Retinal pigment epithelial cell (primary cell): Measurements from ENCODE around the gene NTSR1.

Experiments used
- DNase-seq: peaks from one replicate; pipeline ENCODE4 v3.0.0-alpha.2; 2010; ENCODE audit warnings: low read depth
- H3K4me3 ChIP-seq: 2 replicates; pipeline ENCODE4 v1.5.1; 2011; ENCODE audit warnings: mild to moderate bottlenecking, low read length, control low read depth, moderate library complexity
- TF ChIP-seq, protein P1 (sequence below): conservative IDR thresholded peaks from 2 replicates; pipeline ENCODE4 v1.5.1; 2011; ENCODE audit warnings: low read depth, low read length, control low read depth, inconsistent platforms

Gene NTSR1

DNA sequence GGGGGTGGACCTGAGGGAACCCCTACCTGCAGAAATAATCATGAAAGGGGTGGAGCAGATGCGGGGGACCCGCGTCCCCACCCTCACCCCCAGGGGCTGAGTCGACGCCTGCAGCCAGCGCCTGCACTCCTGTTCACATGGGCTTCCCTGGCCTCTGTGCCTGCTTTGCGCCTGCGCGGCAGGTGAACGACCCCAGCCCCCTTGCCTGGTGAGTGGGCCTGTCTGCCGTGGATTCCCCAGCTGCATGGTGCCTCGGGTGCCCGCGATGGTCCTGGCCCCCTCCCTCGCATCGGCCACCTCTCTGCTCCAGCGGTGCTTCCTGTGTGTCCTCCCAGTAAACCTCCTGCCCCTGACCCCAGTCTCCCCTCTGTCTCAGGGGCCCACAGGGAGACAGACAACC is 18.8 kb upstream of the NTSR1 start:
- TF ChIP-seq, protein P1, sequence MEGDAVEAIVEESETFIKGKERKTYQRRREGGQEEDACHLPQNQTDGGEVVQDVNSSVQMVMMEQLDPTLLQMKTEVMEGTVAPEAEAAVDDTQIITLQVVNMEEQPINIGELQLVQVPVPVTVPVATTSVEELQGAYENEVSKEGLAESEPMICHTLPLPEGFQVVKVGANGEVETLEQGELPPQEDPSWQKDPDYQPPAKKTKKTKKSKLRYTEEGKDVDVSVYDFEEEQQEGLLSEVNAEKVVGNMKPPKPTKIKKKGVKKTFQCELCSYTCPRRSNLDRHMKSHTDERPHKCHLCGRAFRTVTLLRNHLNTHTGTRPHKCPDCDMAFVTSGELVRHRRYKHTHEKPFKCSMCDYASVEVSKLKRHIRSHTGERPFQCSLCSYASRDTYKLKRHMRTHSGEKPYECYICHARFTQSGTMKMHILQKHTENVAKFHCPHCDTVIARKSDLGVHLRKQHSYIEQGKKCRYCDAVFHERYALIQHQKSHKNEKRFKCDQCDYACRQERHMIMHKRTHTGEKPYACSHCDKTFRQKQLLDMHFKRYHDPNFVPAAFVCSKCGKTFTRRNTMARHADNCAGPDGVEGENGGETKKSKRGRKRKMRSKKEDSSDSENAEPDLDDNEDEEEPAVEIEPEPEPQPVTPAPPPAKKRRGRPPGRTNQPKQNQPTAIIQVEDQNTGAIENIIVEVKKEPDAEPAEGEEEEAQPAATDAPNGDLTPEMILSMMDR, result no peak
- H3K4me3 ChIP-seq, result no peak overlapping the region
- no peak for DNase-seq

DNA sequence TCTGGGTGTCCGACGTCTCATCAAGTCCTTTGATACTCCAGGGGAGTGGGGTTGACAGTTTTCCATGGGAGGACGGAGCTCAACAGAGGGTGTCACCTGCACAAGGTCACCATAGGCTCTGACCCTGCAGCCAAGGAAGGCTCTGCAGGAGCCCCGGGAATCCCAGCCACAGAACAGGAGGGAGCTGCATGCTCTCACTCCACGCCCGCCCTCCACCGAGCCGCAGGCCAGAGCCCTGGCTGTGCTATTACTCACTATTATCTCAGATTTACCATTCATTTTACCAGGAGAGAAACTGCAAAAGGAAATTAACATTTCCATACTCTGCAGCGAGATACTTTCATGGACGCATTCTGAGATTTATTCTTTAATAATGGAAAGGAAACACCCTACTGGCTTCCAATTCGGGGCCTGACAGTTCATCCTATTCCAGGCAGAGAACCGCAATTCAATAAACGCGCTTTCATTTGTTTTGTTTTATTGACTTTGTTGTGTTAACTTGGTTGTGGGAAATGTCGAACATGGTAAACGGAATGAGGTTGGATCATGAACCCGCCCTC is 18.3 kb upstream of the NTSR1 start:
- TF ChIP-seq, protein P1, result no peak
- DNase-seq, result no peak

DNA sequence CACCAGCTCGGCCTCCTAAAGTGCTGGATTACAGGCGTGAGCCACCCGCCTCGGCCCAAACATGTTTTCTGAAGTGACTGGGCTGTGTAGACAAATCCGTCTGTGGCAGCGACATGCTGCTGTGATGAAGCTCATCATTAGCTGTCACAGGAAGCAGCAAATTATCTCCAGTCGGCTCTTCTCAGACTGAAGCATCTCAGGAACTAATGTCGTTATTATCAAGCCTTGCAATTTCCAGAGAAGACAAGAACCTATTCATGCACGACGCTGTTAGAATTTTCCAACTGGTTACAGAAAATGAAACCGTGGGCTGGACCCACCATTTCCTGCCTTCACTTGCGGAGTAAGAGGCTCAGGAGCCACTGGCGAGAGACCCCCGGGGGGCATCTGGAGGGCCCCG is 17.1 kb upstream of the NTSR1 start:
- no peak for DNase-seq
- TF ChIP-seq, protein P1, result no peak
- H3K4me3 ChIP-seq, result no peak overlapping the region

More for the DNA sequence above, 18.3 kb upstream of the NTSR1 start:
- H3K4me3 ChIP-seq, result no peak overlapping the region

DNA sequence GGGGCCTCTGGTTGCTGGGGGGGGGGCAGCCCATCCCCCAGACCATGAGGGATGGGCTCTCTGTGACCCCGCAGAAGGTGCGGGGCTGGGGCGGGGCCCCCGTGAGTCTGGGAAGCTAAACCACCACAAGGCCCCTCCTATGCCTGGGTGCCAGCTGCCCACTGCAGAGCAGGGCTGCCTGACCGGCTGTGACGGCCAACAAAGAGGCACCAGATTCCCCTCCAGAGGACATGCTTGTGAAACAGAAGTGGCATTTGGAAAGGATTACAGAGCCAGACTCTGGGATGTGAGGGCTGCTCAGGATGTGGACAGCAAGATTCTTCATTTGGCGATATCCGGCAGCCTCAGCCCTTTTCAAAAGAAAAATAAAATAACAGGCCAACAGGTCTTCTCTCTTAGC is 16.5 kb upstream of the NTSR1 start:
- DNase-seq, result no peak
- TF ChIP-seq, protein P1, result no peak
- no peak overlapping the region for H3K4me3 ChIP-seq

DNA sequence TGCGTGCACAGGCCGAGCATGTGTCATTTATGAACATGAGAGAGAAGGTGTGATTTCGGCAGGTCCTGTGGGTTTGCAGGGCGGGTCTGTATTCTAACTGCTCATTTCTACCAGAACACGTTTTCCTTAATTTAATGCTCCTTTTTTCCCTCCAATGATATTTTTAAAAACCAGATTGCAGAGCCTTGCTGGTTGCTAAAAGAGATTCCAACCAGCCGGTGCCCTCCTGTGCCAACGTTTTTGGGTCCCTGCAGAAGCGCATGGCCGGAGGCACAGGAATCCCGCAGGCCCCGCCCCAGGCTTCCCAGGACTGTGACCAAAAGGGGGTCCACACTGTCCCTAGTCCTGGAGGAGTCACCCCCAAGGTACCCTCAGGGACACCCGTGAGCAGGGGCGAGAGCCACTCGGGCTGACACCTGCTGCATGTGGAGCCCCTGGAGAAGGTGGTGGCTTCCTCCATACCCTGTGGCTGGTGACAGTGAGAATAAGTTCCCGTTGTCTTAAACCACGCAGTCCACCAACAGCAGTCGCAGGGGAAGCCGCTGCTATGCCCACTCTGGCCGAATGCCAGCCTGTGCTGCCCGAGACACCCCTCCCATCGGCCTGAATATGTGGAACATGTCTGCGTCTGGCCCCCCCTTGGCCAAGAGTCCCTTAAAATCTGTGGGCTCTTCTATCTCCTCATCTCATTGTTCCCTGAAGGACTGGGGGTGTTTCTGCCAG is 15.7 kb upstream of the NTSR1 start:
- TF ChIP-seq, protein P1, result no peak
- H3K4me3 ChIP-seq, result no peak overlapping the region
- no peak for DNase-seq

DNA sequence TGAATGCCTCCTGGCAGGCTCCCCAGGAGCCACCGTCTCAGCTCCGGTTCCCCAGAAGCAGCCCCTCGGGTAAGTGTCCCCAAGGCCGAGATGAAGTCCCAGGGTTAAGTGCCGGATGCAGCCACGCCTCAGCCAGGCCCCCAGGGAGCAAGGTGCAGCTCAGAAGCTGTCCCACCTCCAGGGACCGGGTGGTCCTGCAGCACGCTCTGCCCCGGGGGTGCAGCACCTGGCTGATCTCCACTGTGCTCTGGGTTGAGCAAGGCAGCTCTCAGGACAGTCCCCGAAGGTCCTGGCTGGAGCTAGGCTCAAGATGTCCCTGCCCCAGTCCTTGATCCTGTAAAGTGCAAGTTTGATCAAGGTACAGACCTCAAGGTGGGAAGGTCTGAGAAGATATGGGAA is 15.1 kb upstream of the NTSR1 start:
- TF ChIP-seq, protein P1, result no peak
- H3K4me3 ChIP-seq, result no peak overlapping the region

DNA sequence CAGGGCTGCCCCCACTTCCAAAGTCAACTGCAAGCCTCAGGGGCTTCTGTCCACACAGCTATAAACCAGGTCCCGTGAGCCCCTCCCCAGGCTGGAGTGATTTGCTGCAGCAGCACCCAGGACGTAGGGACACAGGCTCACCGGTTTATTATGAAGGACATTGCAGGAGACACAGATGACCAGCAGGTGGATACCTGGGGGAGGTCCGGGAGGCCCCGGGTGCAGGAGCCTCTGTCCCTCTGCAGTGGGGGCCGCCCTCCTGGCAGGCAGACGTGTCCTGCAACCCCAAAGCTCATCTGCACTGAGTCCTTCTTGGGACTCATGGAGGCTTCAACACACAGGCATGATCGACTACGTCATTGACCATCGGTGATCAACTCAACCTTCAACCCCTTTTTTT is 14.5 kb upstream of the NTSR1 start:
- DNase-seq, result no peak
- H3K4me3 ChIP-seq, result no peak overlapping the region
- TF ChIP-seq, protein P1, result no peak

More for the DNA sequence above, 15.1 kb upstream of the NTSR1 start:
- no peak for DNase-seq
